Neural crest cell (in vitro differentiated cells): ENCODE measurements around the gene EWSR1. TPM values are rescaled to one million over a fixed set of nuclear protein-coding genes. Genes with fewer than 3 reads are reported as not detected.
A peak's percentile ranks its signal among the peaks of the same experiment; 100 is the strongest.

Experiments used
- DNase-seq: peaks from one replicate; pipeline ENCODE4 v3.0.0; 2021; ENCODE audit warnings: low read depth, mixed read lengths, low spot score
- H3K27ac Mint-ChIP-seq: one replicate; pipeline ENCODE4 v1.8.0; 2021; ENCODE audit warnings: mild to moderate bottlenecking, mixed read lengths; ENCODE audit not compliant: unreplicated experiment
- H3K27me3 Mint-ChIP-seq: 2 replicates; pipeline ENCODE4 v1.8.0; 2021; ENCODE audit warnings: low read depth, mild to moderate bottlenecking, mixed read lengths
- H3K36me3 Mint-ChIP-seq: 2 replicates; pipeline ENCODE4 v1.8.0; 2021; ENCODE audit warnings: low read depth, mild to moderate bottlenecking, mixed read lengths
- H3K4me1 Mint-ChIP-seq: 2 replicates; pipeline ENCODE4 v1.8.0; 2021; ENCODE audit warnings: mixed read lengths
- H3K4me3 Mint-ChIP-seq: one replicate; pipeline ENCODE4 v1.8.0; 2021; ENCODE audit warnings: mild to moderate bottlenecking, mixed read lengths
- H3K9me3 Mint-ChIP-seq: 2 replicates; pipeline ENCODE4 v1.8.0; 2021; ENCODE audit warnings: mixed read lengths
- total RNA-seq: library from RNA; stranded (reverse); gene quantifications from 2 replicates; pipeline ENCODE4 v1.2.1, GENCODE V29; 2021
- TF ChIP-seq, protein P1 (sequence below): fragments of 200-600 bp; sonication (generic); conservative IDR thresholded peaks from 2 replicates; pipeline ENCODE4 v1.5.0; 2021; ENCODE audit warnings: antibody characterized with exemption, mild to moderate bottlenecking

Gene EWSR1
- total RNA-seq, 1 donor from 2014 or later, result 483 TPM

GRCh38 chr22:29224859-29225410, 43.1 kb upstream of the EWSR1 start:
- Mint-ChIP-seq H3K27me3 (peaks cover 2% of the 10 kb centered on the region), H3K9me3 (no peaks in the 10 kb centered on the region), H3K36me3 (no peaks in the 10 kb centered on the region), H3K4me1 (peaks cover 15% of the 10 kb centered on the region), H3K4me3 (no peak overlapping the region), H3K27ac (peak overlapping the region; percentile 50)
- DNase-seq, result no peak
- TF ChIP-seq, protein P1, sequence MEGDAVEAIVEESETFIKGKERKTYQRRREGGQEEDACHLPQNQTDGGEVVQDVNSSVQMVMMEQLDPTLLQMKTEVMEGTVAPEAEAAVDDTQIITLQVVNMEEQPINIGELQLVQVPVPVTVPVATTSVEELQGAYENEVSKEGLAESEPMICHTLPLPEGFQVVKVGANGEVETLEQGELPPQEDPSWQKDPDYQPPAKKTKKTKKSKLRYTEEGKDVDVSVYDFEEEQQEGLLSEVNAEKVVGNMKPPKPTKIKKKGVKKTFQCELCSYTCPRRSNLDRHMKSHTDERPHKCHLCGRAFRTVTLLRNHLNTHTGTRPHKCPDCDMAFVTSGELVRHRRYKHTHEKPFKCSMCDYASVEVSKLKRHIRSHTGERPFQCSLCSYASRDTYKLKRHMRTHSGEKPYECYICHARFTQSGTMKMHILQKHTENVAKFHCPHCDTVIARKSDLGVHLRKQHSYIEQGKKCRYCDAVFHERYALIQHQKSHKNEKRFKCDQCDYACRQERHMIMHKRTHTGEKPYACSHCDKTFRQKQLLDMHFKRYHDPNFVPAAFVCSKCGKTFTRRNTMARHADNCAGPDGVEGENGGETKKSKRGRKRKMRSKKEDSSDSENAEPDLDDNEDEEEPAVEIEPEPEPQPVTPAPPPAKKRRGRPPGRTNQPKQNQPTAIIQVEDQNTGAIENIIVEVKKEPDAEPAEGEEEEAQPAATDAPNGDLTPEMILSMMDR, result no peak

DNA sequence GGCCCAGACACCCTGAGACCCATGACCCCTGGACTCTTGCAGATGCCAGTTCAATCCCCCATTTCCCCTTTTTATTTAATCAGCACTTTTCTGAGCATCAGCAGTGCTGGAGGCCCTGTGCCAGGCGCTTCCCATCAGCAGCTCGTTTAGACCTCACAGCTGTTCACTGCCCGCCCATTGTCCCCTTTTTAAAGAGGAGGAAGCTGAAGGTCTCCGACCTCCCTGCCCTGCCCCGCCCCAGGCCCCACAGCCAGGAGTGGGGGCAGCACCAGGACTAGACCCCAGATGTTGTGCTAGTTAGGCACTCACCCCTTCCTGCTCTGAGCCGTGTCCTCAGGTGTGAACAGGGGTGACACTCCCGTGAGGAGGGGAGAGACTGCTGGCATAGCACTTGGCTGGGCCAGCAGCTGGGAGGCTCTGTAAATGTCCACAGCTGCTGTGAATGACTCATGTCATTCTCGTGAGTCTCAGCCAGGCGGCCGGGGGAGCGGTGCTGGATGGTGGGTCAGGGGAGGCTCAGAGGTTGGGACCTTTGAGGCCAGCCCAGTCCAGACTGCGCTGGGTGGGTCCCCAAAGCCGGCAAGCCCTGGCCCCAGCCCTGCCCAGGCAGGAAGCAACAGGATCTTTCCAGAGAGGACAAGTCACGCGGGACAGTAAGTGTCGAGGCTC, 42.5 kb upstream of the EWSR1 start:
- peaks cover 15% of the 10 kb centered on the region for H3K4me1 Mint-ChIP-seq
- H3K27ac Mint-ChIP-seq, result peak overlapping the region; percentile 50
- H3K27me3 Mint-ChIP-seq, result peaks cover 2% of the 10 kb centered on the region
- TF ChIP-seq, protein P1, result no peak
- no peaks in the 10 kb centered on the region for H3K36me3 Mint-ChIP-seq
- no peak overlapping the region for H3K4me3 Mint-ChIP-seq
- DNase-seq, result no peak
- no peaks in the 10 kb centered on the region for H3K9me3 Mint-ChIP-seq

- Mint-ChIP-seq H3K4me3 (no peak overlapping the region), H3K27me3 (peaks cover 2% of the 10 kb centered on the region), H3K27ac (no peak overlapping the region), H3K36me3 (no peaks in the 10 kb centered on the region), H3K9me3 (no peaks in the 10 kb centered on the region), H3K4me1 (peaks cover 15% of the 10 kb centered on the region)
- TF ChIP-seq, protein P1, result no peak
- no peak for DNase-seq
Measured at GRCh38 chr22:29226351-29226981, 41.6 kb upstream of the EWSR1 start.

DNA sequence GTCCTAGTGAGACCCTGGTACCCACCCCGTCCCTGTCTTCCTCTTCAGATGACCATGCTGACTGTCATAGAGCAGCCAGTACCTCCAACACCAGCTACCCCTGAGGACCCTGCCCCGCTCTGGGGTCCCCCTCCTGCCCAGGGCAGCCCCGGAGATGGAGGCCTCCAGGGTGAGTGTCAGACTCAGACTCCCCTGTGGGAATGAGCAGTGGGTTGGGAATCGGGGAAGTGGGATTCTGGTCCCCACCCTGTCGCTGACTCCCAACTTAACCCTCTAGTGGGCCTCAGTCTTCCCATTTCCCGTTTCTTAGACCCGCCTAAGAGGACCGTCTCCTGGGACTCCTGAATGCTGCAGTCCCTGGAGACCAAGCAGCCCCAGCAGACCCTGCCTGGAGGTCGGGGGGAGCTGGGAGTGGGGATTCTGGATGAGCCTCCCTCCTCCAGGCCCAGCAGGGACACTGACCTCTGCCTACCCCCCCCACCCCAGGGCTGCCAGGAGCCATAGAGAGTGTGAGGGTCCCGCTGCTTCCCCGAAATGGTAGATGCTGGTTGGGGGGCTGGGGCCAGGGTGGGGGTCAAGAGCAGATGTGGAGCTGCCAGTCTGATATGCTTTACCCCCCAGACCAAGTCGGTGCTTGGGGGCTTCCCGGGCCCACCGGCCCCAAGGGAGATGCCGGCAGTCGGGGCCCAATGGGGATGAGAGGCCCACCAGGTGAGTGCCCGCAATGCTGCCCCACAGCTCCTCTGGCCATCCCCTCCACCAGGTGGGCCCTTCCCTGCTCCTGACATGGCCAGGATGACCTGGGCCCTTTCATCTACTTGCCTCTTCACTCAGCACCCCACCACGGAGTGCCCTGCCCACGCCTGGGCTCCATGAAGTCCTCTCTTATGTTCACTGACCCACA, 36.8 kb upstream of the EWSR1 start:
- peaks cover 3% of the 10 kb centered on the region for H3K36me3 Mint-ChIP-seq
- H3K4me1 Mint-ChIP-seq, result peaks cover 4% of the 10 kb centered on the region
- H3K27ac Mint-ChIP-seq, result no peak overlapping the region
- peaks cover 2% of the 10 kb centered on the region for H3K27me3 Mint-ChIP-seq
- TF ChIP-seq, protein P1, result no peak
- DNase-seq, result no peak
- H3K4me3 Mint-ChIP-seq, result no peak overlapping the region
- H3K9me3 Mint-ChIP-seq, result peaks cover 3% of the 10 kb centered on the region
